Pancreas (tissue), 10 donors: ENCODE results near the gene SPTLC2. TPM values are rescaled to one million over a fixed set of nuclear protein-coding genes. Genes with fewer than 3 reads are reported as not detected.
A peak's percentile ranks its signal among the peaks of the same experiment; 100 is the strongest.

Source experiments
- ATAC-seq, 4 donors: fragments of 200-7000 bp; cut with Tn5 transposase; one replicate each; pipeline versions ENCODE4 v1.8.0 to v1.9.1; 2020; ENCODE audit warnings: mild to moderate bottlenecking in 4 of 4, moderate library complexity in 4 of 4
- DNase-seq, 6 donors: peaks; one replicate each; pipeline ENCODE4 v3.0.0-alpha.2; 2020
- FAIRE-seq: peaks from 2 replicates; lab custom pipeline; 2012; peaks lifted over from hg19 to GRCh38; lab: Jason Lieb, UNC
- H3K27ac ChIP-seq, 4 donors: fragments of 200-600 bp; sonication (generic); 1 replicate in 3 of 4; 2 replicates in 1 of 4; pipeline versions ENCODE4 v1.5.0 to v1.8.0; 2020
- H3K27me3 ChIP-seq, 4 donors: fragments of 200-600 bp; one replicate each; pipeline ENCODE4 v1.8.0; 2021
- H3K36me3 ChIP-seq, 3 donors: fragments of 200-600 bp; sonication (generic) in 1 of 3; one replicate each; pipeline versions ENCODE4 v1.5.0 to v1.8.0; 2020 to 2021
- H3K4me1 ChIP-seq, 3 donors: fragments of 200-600 bp; one replicate each; pipeline ENCODE4 v1.8.0; 2021
- H3K4me3 ChIP-seq, 4 donors: fragments of 200-600 bp; sonication (generic) in 2 of 4; one replicate each; pipeline versions ENCODE4 v1.5.0 to v1.8.0; 2020 to 2021
- H3K9me3 ChIP-seq, 4 donors: fragments of 200-600 bp; one replicate each; pipeline ENCODE4 v1.8.0; 2021
- WGBS, 2 donors: extraction: QIAGEN DNeasy Blood & Tissue Kit; methylation state at CpG; one replicate each; pipeline ENCODE4 v1.1.7; 2013; 5-methylcytosine and 5-hydroxymethylcytosine counted together
- intact Hi-C, 3 donors: fragments of 100-400 bp; cut with DNase I; formaldehyde crosslinking; loops; one replicate each; pipeline versions ENCODE4 v1.11.1 to v1.14.2; 2022
- polyA plus RNA-seq, 2 donors: library from polyadenylated mRNA; stranded (reverse); fragments of 200-250 nt; gene quantifications; one replicate each; pipeline ENCODE4 v1.2.3, GENCODE V29; 2013
- total RNA-seq, 6 donors: library from RNA; stranded (reverse); fragmentation: NEBNext Ultra II Directional in 4 of 6; extraction: Animal tissue kit (Norgen Biotek cat#: 25700) in 4 of 6; gene quantifications; one replicate each; pipeline versions ENCODE4 v1.2.1 to v1.2.4, GENCODE V29; 2021 to 2023
- TF ChIP-seq, protein P1 (sequence below), 4 donors: fragments of 200-600 bp; sonication (generic) in 3 of 4; IDR thresholded peaks; one replicate each; pipeline versions ENCODE4 v1.5.0 to v1.8.0; 2021; ENCODE audit warnings: antibody characterized with exemption in 4 of 4
- donor health status: healthy with polysubstance abuse.
- donor health status: DM: no; HTN: no; CAD: no; lungs with moderate emphysema.
- donor health status: DM: no; HTN: no; CAD: no.
- donor health status: control.
- donor health status: control.
- donor health status: Bipolar disorder and iron deficiency.
- donor health status: DM: yes; HTN: yes; CAD: no.
- donor health status: DM: no; HTN: no; CAD: no.
- donor health status: DM: no; HTN: no; CAD: no.
- donor health status: DM: yes; HTN: yes; CAD: no.

Gene SPTLC2
- total and polyA plus RNA-seq, 8 donors, result 3.2 to 19.4 (median 8.7) TPM

GRCh38 chr14:77459072-77459723 is 157.2 kb downstream of the SPTLC2 start:
- intact Hi-C loops, result no loop called here
- H3K27ac ChIP-seq, result peak overlapping the region in 1 of 4 donors; percentile 100

DNA sequence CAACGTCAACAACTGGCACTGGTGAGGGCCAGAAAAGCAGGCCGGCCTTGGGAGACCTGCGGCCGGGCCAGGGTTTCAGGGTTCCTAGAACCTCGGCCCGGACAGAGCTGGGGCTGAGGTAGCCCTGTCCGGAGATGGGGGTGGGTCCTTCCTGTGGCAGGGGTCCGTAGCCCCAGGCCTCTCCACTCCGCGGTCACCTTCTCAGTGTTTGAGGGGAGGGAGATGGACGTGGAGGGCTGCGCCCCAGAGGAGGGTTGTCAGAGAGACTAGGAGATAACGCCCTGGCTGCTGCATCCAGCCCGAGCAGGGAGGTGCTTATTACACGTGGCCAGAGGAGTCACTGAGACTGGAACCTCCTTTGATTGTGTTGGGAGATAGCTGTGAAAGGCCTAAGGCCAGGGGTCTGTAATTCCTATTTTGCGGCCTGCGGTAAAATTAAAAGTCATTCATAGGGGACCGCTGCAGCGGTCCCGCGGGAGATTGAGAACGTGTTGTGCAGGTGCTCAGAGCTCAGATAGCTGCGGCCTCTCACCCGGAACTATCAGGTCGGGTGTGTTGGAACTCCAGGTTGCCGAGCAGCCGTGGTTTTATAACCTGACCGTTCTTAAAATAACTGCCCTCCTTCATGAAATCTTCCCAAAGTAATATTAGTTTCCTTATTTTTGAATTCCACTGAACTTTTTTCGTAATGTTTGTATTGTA is 158.0 kb downstream of the SPTLC2 start:
- peak overlapping the region; percentile 55 to 99 (median 84) for H3K4me3 ChIP-seq
- peaks cover 0 to 17% (median 6%) of the 10 kb centered on the region in 3 donors for H3K4me1 ChIP-seq
- H3K9me3 ChIP-seq, result no peaks in the 10 kb centered on the region
- no peaks in the 10 kb centered on the region for H3K27me3 ChIP-seq
- peak overlapping the region; percentile 75 to 100 (median 88) for H3K27ac ChIP-seq
- TF ChIP-seq, protein P1, sequence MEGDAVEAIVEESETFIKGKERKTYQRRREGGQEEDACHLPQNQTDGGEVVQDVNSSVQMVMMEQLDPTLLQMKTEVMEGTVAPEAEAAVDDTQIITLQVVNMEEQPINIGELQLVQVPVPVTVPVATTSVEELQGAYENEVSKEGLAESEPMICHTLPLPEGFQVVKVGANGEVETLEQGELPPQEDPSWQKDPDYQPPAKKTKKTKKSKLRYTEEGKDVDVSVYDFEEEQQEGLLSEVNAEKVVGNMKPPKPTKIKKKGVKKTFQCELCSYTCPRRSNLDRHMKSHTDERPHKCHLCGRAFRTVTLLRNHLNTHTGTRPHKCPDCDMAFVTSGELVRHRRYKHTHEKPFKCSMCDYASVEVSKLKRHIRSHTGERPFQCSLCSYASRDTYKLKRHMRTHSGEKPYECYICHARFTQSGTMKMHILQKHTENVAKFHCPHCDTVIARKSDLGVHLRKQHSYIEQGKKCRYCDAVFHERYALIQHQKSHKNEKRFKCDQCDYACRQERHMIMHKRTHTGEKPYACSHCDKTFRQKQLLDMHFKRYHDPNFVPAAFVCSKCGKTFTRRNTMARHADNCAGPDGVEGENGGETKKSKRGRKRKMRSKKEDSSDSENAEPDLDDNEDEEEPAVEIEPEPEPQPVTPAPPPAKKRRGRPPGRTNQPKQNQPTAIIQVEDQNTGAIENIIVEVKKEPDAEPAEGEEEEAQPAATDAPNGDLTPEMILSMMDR (IDR thresholded peaks at IDR 0.05), result no peak
- ATAC-seq (peak; percentile 26 to 44 (median 28)), FAIRE-seq (no peak), DNase-seq (peak in 3 of 6 donors; percentile 14 to 58 (median 31))
- 0 to 1% methylated on average over 28 to 29 of the region's 29 CpGs for WGBS, 2 donors
- H3K36me3 ChIP-seq, result peaks cover 0 to 22% (median 18%) of the 10 kb centered on the region in 3 donors
- intact Hi-C loops, result no loop called here

More at GRCh38 chr14:77459072-77459723, 157.2 kb downstream of the SPTLC2 start:
- DNase-seq (peak in 4 of 6 donors; percentile 7 to 39 (median 36)), FAIRE-seq (no peak), ATAC-seq (peak in 1 of 4 donors; percentile 11)
- H3K4me3 ChIP-seq, result peak overlapping the region; percentile 55 to 99 (median 84)
- no peaks in the 10 kb centered on the region for H3K9me3 ChIP-seq
- WGBS, 2 donors, result 30 to 31% methylated on average over 13 of the region's 13 CpGs
- no peaks in the 10 kb centered on the region for H3K27me3 ChIP-seq
- H3K4me1 ChIP-seq, result peaks cover 0 to 17% (median 6%) of the 10 kb centered on the region in 3 donors
- peaks cover 0 to 25% (median 22%) of the 10 kb centered on the region in 3 donors for H3K36me3 ChIP-seq
- TF ChIP-seq, protein P1 (IDR thresholded peaks at IDR 0.05), result no peak

DNA sequence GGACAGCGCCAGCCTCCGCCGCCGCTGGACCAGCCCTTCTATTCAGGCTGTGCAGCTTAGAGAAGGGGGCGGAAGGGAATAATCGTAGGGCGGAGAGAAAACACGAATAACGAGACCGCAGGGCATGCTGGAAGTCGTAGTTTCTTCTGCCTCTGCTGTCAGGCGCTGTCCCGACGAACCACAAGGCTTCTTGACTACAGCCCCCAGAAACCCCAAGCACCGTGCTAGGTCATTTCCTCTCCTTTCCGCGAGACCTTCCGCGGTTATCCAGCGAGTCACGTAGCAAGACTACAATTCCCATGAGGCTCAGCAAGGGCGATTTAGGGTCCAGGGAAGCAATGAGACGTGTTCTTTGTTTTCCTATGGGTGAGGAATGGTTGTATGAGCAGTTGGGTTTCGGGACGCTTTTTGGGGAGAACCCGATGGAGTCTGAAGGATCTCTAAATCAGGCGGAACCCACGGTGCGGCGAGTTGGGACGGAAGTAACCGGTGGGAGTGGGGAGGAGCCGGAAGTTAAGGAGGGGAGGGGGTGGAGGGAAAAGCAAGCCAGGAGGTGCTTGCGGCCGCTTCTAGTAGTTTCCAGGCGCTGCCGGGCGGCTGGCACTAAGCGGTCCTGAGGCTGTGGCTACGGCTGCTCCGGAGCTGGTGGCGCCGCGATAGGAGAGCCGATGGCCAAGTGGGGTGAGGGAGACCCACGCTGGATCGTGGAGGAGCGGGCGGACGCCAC is 158.8 kb downstream of the SPTLC2 start, which contains the start of the genes AHSA1 and VIPAS39:
Gene AHSA1, plus strand, starts transcription at position 572 of the 727 bp plus-strand sequence. Its CDS starts 97 bp downstream, at position 669.
Gene VIPAS39, minus strand, starts transcription at position 80 of the 727 bp plus-strand sequence. CDS start 3,499 bp downstream, outside the sequence.
- H3K27ac ChIP-seq, result peak within 1 kb of the TSS; percentile 75 to 100 (median 88)
- H3K9me3 ChIP-seq, result no peaks in the 10 kb centered on the region
- no peaks in the 10 kb centered on the region for H3K27me3 ChIP-seq
- intact Hi-C loops, result no loop called here
- DNase-seq (peak; percentile 86 to 98 (median 94)), FAIRE-seq (peak; percentile 90), ATAC-seq (peak; percentile 94 to 98 (median 96))
- peaks cover 0 to 18% (median 18%) of the 10 kb centered on the region in 3 donors for H3K36me3 ChIP-seq
- 0% methylated on average over 50 of the region's 50 CpGs for WGBS, 2 donors
- TF ChIP-seq, protein P1 (IDR thresholded peaks at IDR 0.05), result no peak
- peaks cover 0 to 17% (median 6%) of the 10 kb centered on the region in 3 donors for H3K4me1 ChIP-seq
- peak within 1 kb of the TSS; percentile 55 to 99 (median 84) for H3K4me3 ChIP-seq

DNA sequence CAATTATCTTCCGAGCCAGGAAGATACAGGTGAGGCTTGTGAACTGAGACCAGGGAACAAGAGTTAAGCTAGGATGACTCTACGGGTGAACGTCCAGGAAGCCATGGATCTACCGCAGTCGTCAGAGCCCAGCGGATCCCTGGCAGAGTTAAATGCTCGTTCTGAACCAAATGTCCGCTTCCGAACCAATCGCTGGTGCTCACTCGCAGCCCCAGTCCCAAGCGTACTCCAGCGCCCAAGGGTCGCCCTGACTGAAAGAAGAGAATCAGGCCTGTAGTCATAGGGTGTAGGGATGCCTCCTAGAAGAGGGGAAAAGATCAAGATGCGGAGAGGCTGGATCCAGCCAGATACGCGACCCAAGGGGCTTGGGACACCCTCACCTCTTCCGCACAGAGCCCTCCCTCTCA is 159.3 kb downstream of the SPTLC2 start:
- peak in 3 of 4 donors; percentile 0 to 1 (median 1) for ATAC-seq
- Histone ChIP-seq H3K36me3 (peaks cover 0 to 12% (median 12%) of the 10 kb centered on the region in 3 donors), H3K27me3 (no peaks in the 10 kb centered on the region), H3K4me3 (peak overlapping the region; percentile 55 to 94 (median 66)), H3K9me3 (no peaks in the 10 kb centered on the region), H3K27ac (peak overlapping the region; percentile 75 to 100 (median 88)), H3K4me1 (peaks cover 0 to 17% (median 6%) of the 10 kb centered on the region in 3 donors)
- WGBS, 2 donors, result 0 to 1% methylated on average over 18 of the region's 18 CpGs
- DNase-seq, result no peak
- intact Hi-C loops, result no loop called here
- TF ChIP-seq, protein P1 (IDR thresholded peaks at IDR 0.05), result no peak
- no peak for FAIRE-seq

Other genes with a start within 250 kb of the SPTLC2 start
- 1 to 10 TPM; 4.4 to 7.0 (median 5.8) TPM for gene TMED8, start 239.5 kb downstream of the SPTLC2 start, total RNA-seq
- 1 to 10 TPM; 2.7 to 9.6 TPM for gene TMED8, start 239.5 kb downstream of the SPTLC2 start, polyA plus RNA-seq
- gene SAMD15, start 239.3 kb downstream of the SPTLC2 start, total RNA-seq, result 1 to 10 TPM in 1 of 6 donors, under 1 TPM in 5; 0.28 to 1.5 (median 0.92) TPM
- gene SAMD15, start 239.3 kb downstream of the SPTLC2 start, polyA plus RNA-seq, result 1 to 10 TPM in 1 of 2 donors, under 1 TPM in 1; 0.49 to 1.5 TPM
- gene NOXRED1, start 193.1 kb downstream of the SPTLC2 start, total RNA-seq, result under 1 TPM; 0.16 to 0.58 (median 0.43) TPM
- gene NOXRED1, start 193.1 kb downstream of the SPTLC2 start, polyA plus RNA-seq, result under 1 TPM; 0.30 to 0.77 TPM
- gene VIPAS39, start 159.0 kb downstream of the SPTLC2 start, total RNA-seq, result 10 to 100 TPM in 1 of 6 donors, 1 to 10 TPM in 5; 6.1 to 12.5 (median 7.7) TPM
- 1 to 10 TPM; 6.5 to 8.3 TPM for gene VIPAS39, start 159.0 kb downstream of the SPTLC2 start, polyA plus RNA-seq
- 10 to 100 TPM; 23.2 to 64.3 (median 33.0) TPM for gene AHSA1, start 158.5 kb downstream of the SPTLC2 start, total RNA-seq
- gene AHSA1, start 158.5 kb downstream of the SPTLC2 start, polyA plus RNA-seq, result 10 to 100 TPM; 36.0 to 43.9 TPM
- not detected for gene ISM2, start 117.8 kb downstream of the SPTLC2 start, total RNA-seq
- gene ISM2, start 117.8 kb downstream of the SPTLC2 start, polyA plus RNA-seq, result not detected
- gene ALKBH1, start 91.4 kb upstream of the SPTLC2 start, total RNA-seq, result 1 to 10 TPM; 4.5 to 6.5 (median 5.2) TPM
- gene ALKBH1, start 91.4 kb upstream of the SPTLC2 start, polyA plus RNA-seq, result 1 to 10 TPM; 3.5 to 9.7 TPM
- 10 to 100 TPM; 20.8 to 50.7 (median 33.3) TPM for gene SLIRP, start 91.5 kb upstream of the SPTLC2 start, total RNA-seq
- gene SLIRP, start 91.5 kb upstream of the SPTLC2 start, polyA plus RNA-seq, result 100 to 1,000 TPM; 121 to 189 TPM
- 10 to 100 TPM; 24.4 to 35.0 (median 30.2) TPM for gene SNW1, start 144.5 kb upstream of the SPTLC2 start, total RNA-seq
- 10 to 100 TPM; 13.7 to 34.3 TPM for gene SNW1, start 144.5 kb upstream of the SPTLC2 start, polyA plus RNA-seq
- gene ADCK1, start 183.5 kb upstream of the SPTLC2 start, total RNA-seq, result 1 to 10 TPM; 2.9 to 6.9 (median 4.1) TPM
- 1 to 10 TPM; 9.7 to 9.9 TPM for gene ADCK1, start 183.5 kb upstream of the SPTLC2 start, polyA plus RNA-seq